ENCODE measurements around the gene ZFC3H1.

DNA sequence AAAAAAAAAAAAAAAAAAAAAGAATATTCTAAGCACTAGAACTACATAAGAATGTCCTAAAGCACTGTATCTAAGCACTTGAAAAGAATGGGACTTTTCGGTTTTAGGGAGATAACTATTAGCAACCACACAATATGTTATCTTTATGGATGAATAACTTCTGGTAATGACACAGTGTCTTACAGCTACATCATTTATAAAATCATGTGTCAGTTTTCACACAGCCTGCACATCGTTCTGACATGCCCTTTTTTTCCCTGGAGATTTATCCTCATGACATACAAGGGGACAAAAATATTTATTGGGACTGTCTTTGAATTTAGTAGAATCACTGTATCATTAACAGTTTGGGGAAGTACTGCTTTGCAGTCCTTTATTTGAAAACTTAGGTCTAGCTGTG is 39.6 kb upstream of the ZFC3H1 start:
- TF ChIP-seq, protein P1, sequence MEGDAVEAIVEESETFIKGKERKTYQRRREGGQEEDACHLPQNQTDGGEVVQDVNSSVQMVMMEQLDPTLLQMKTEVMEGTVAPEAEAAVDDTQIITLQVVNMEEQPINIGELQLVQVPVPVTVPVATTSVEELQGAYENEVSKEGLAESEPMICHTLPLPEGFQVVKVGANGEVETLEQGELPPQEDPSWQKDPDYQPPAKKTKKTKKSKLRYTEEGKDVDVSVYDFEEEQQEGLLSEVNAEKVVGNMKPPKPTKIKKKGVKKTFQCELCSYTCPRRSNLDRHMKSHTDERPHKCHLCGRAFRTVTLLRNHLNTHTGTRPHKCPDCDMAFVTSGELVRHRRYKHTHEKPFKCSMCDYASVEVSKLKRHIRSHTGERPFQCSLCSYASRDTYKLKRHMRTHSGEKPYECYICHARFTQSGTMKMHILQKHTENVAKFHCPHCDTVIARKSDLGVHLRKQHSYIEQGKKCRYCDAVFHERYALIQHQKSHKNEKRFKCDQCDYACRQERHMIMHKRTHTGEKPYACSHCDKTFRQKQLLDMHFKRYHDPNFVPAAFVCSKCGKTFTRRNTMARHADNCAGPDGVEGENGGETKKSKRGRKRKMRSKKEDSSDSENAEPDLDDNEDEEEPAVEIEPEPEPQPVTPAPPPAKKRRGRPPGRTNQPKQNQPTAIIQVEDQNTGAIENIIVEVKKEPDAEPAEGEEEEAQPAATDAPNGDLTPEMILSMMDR (IDR thresholded peaks at IDR 0.05; ENCODE audit: low read length) = no peak
- no peak for TF ChIP-seq EZH2 (optimal IDR thresholded peaks at IDR 0.05; ENCODE audit: low read depth, low read length)
